Activated T-cell treated with anti-CD3 and anti-CD28 coated beads for 1 hour (primary cell): ENCODE results near the gene HSPA5.
"Not testable (repeated sequence)": the region's sequence is repeated elsewhere in the genome, so short reads cannot be mapped to it uniquely, and the experiment has no call there.

Experiments used
- DNase-seq: peaks from one replicate; pipeline ENCODE4 v3.0.0-alpha.2; 2020; ENCODE audit warnings: low read depth

HSPA5 gene

DNA sequence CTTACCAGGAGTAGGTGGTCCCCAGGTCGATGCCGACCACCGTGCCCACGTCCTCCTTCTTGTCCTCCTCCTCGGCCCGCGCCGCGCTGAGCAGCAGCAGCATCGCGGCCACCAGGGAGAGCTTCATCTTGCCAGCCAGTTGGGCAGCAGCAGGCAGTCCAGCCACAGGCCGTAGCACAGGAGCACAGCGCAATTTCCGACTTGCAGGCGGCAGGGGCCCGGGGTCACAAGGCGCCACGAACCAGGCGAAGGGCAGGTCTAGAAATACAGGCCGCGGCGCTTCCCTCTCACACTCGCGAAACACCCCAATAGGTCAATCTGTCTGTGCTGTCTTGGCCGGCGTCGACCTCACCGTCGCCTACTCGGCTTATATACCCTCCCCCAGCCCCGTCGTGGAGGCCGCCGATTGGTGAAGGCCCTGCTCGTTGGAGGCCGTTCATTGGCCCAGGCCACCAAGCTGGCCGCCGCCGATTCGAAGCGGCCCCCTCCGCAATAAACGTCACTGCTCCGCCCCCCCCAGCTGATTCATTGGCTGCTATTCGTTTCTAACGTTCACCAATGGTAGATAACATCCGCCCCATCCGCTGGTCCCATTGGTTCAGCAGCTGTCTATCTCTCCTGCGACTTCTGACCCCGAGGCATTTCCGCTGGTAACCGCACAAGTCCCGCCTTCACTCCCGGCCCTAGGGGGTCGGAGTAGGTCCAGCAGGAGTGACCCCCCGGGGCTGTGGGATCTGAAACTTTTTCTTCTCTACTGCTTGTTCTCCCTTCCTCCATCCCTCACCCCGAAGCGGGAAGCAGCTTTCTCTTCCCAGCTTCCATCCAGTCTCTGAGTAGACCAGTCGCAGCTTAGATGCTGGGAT is at the start of gene HSPA5:
HSPA5 (minus strand) TSS at position 344 of the 863 bp plus-strand sequence; CDS start at position 127, 217 bp downstream.
- DNase-seq = peak; percentile 97

DNA sequence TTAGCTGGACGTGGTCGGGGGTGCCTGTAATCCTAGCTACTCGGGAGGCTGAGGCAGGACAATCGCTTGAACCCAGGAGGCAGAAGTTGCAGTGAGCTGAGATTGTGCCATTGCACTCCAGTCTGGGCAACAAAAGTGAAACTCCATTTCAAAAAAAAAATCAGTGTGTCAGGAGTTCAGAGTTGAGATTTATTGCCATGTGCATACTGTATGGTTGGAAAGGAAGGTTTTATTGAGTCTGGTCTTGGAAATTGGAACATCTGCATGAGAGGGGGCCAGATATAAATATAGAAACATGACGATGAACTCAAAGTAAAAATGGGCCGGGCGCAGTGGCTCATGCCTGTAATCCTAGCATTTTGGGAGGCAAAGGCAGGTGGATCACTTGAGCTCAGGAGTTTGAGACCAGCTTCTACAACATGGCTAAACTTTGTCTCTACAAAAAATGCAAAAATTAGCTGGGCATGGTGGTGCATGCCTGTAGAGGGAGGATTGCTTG is 45.8 kb upstream of the HSPA5 start:
- DNase-seq = not testable (repeated sequence)

DNA sequence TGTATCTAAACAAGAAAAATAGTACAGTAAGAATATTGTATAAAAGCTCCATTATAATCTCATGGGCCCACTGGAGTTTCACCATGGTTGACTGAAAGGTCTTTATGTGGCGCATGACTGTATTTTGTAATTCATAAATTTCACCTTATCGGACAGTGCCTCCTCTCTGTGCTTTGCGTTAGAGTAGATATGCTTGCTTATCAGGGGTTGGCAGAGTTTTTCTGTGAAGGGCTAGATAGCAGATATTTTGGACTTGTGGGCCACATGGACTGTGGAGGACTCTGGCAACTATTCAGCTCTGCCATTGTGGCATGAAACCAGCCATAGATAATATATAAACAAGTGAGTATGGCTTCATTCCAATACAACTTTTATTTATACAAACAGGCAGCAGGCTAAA is 43.7 kb upstream of the HSPA5 start:
- DNase-seq = no peak

DNA sequence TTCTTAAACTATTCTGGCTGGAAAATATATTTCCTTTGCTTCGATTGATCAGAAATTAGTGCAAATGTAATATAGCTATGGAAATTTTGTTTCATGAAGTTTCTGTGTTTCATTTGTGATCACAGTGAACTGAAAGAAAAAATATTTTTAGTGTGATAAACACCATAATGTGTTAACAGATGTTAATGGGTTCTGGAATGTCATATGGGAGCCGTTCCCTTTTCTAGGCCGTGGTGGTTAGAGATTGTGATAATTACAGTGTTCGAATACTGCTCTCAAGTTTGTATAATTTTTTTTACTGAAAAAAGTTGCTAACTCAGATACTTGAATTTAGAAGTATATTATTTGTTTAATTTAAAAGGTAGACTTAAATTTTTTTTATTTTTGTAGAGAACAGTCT is 39.8 kb upstream of the HSPA5 start:
- no peak for DNase-seq

DNA sequence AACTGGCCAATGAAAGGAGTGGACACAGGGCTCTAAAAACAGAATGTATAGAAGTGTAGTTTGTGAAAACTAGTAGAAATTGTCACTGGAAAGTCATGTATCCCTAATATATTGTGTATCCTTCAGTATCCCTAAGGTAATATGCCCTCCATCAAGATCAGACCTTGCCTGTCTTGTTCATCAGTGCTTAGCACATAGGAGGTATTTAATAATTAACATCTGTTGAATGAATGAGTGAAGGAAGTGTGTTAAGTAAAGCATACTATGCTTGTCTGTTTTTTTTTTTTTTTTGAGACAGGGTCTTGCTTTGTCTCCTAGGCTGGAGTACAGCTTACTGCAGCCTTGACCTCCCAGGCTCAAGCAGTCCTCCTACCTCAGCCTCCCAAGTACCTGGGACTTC is 36.3 kb upstream of the HSPA5 start:
- DNase-seq = no peak

DNA sequence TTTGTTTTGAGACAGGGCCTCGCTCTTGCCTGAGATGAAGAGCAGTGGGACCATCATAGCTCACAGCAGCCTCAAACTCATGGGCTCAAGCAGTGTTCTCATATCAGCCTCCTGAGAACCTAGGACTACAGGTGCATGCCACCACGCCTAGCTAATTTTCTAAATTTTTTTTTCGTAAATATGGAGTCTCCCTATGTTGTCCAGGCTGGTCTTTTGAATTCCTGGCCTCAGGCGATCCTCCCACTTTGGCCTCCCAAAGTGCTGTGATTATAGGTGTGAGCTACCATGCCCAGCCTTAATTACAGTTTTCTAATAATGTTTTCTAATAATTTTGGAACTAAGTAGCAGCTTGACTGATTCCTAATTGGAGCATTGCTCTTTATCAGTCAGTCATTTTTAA is 35.6 kb upstream of the HSPA5 start:
- DNase-seq = no peak

DNA sequence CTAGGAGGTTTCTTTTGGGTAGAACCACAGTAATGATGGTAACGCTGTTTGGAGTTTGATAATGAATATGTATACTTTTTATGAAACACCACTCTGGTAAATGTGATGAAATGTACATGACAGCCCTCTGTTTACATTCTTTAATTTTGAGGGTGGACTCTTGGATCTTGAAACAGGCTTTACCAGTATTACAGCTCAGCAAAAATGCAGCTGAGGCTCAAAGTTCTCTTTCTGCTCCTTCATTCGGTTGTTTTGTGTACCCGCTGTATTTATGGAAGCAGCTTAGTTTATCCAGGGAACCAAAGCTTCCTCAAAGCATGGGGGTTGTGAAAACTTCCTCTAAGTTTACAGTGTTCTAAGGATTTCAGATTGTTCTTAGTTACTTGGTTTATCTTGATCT is 31.6 kb upstream of the HSPA5 start:
- DNase-seq = no peak

DNA sequence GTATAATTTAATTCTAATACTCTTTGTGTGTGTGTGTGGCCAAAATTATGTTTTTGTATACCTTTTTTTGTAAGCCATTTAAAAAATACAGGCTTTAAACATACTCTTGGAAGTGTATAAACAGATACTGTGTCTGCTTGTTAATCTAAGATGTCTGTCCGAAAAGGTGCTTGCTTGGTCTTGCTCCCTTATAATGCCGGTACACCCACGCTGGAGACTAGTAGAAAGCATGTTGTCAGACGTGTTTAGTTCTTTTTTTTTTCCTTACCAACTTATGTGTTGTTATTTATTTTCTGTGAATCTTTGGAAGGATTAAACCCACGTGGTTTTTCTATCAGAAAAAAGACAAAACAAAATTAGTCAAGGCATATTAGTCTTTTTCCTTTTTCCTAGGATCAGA is 29.9 kb upstream of the HSPA5 start:
- no peak for DNase-seq

DNA sequence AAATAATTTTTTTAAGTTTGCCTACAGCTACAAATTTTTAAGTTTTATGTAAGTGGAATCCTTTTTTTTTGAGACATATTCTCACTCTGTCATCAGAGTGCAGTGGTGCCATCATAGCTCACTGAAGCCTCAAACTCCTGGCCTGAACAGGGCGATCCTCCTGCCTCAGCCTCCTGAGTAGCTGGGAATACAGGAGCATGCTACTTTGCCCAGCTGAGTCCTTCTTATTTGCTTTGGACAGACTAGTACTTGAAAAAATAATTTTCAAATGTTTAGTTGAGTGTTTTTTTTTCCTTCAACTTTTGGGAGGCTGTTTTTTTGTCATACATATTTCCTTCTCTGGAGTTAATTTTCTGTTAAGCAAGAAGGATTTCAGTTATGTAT is 27.9 kb upstream of the HSPA5 start:
- DNase-seq = no peak

DNA sequence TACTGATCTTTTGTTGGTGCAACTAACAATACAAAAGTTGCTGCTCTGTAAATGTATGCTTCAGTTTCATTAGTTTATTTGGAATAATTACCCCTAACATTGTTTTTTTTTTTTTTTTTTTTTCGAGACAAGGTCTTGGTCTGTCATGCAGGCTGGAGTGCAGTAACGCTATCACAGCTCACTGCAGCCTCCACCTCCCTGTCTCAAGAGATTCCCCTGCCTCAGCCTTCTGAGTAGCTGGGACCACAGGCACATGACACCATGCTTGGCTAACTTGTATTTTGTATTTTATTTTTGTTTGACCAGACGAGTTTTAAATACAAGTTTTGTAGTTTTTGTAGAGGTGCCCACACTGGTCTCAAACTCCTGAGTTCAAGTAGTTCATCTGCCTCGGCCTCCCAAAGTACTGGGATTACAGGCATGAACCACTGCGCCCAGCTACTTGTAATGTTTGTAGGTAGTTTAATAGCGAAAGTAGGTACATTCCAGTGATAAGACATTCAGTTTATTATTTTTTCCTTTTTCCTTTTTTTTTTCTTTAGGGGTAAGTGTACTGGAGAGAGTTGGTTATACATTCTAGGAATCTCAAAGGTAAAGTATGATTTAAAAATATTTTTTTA is 27.4 kb upstream of the HSPA5 start:
- no peak for DNase-seq

DNA sequence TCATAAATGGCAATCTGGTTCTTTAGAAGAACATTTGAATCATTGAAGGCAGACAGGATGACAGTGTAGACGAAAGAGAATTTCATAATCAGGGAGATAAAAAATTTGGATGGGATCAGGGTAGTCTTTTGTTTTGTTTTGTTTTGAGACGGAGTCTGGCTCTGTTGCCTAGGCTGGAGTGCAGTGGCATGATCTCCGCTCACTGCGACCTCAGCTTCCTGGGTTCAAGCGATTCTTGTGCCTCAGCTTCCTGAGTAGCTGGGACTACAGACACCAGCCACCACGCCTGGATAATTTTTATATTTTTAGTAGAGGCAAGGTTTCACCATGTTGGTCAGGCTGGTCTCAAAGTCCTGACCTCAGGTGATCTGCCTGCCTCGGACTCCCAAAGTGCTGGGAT is 22.9 kb upstream of the HSPA5 start:
- not testable (repeated sequence) for DNase-seq

DNA sequence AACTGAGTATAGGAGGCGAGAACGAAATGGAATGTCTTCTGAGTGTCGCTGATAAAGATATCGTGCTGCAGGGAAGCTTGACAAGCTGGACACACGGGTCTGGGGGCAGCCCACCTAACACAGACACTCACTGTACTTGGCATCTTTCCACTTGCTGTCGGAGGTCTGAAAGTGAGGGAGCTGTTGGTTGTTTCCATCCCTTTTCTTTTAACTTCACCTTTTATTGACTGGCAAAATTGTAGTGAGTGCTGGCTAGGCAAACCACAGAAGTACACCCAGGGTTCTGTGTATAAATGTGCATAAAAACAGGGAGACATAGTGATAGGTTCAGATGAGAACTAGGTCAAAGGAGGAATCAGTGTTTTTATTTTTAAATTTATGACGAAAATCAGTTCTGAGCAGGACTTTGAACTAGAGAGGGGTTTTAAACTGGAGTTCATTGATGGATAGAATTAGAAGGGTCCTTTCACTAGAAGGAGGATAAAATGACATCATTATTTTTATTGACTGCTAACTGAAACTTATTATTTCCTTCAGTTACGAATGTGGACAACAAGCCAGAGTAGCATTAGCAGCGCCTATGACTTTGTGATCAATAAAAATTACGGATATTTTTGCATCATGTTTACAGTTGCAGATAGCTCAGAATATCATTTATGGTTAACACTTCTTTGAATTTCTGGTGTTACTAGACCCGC is 21.3 kb upstream of the HSPA5 start:
- DNase-seq = no peak

DNA sequence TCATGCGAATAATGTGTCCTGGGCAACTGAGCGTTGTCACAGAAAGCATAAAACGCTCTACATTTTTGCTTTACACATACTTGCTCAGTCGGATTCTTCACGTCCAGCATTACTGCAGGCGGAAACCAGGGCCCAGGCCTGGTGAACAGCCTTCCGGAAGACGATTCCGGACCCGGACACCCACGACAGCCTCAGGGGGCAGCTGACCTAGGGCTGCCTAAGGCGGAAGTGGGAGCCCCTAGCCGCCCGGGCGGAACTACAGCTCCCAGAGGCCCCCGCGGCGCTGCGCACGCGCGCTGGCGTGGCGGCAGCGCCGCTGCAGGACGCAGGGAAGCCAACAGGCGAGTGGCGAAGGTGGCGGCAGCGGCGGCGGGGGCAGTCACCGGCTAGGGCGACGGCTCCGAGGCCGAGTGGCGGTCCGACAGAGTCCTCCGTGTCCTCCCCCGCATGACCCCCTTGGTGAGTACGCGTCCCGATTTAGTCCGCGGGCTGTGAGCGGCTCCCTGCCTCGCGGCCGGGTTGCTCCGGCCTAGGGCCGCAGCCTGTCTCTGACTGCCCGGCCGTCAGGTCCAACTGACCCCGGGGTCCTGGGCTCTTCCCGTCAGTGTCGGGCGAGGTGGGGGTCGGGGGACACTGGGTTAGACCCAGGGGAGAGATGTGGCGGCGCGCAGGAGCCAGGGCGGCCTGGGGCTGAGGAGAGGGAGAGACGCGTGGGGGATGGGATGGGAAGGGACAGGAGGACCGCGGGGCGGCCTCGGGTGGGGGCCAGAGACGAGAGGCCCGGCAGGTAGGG is 20.6 kb upstream of the HSPA5 start, which contains the start of gene GAPVD1:
GAPVD1 (plus strand) TSS at position 326 of the 793 bp plus-strand sequence. CDS start 37,096 bp downstream, outside the sequence.
- peak; percentile 76 for DNase-seq

DNA sequence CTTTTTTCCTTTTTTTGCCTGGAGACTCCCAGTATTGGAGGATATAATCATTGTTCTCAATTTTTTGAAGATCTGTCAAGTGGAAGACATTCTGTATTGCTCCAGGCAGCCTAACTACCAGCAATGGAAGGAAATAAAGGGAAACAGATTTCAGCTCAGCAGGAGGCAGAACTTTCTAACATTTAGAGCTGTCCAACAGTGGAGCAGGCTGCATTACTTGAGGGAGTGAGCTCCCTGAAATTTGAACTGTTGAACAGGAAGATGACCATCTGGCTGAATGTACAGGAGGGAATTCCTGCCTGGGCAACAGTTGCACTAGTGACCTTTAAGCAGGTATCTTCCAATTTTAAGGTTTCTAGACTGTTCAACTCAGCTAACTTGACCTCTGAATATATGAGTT is 19.4 kb upstream of the HSPA5 start:
- no peak for DNase-seq

DNA sequence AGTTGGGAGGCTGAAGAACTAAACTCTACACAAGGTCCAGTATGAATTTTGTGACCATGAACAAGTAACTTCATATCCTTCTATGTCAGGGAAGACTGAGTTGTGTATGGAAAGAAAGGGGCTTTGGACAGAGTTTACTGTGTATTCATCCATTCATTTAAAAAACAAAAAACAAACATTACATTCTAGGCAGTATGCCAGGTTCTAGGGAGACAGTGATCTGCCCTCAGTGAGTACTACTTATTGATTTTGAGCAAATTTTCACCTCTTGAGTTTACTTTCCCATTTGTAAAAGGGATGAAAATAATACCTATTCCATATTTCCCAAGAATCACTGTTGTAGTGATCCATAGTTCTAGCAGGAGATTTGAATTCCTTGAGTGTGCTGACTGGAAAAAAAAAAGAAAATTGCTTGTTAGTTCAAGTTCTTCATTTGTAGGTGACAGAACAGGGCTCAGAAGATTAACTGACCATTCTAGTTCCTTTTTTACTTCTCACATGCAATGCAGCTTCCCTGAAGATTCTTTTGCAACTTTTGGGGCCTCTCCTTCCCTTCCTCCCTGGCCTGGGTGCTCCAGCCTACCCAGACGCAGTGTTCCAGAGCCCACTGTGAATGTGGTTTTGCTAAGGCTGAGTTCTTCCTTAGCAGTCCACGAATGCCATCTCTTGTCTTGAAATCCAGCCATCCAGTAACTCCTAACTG is 17.8 kb upstream of the HSPA5 start:
- no peak for DNase-seq

DNA sequence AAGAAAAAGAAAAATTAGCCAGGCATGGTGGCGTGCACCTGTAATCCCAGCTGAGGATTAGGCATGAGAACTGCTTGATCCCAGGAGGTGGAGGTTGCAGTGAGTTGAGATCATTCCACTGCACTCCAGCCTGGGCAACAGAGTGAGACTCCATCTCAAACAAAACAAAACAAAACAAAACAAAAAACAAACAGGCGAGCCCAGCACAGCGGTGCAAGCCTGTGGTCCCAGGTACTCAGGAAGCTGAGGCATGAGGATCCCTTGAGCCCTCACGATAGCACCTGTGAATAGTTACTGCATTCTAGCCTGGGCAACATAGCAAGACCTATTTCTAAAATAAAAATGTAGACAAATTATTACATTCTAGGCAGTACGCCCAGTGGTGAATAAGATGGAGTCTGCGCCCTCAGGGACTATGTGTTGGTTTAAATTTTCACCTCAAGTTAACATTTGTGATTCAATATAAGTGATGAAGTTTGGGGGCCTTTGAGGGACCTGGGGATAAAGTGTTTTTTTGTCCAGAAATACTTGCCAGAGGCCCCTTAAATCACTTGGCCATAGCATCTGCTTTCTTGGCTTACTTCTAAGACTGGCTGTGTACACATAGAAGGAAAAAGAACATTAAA is 17.1 kb upstream of the HSPA5 start:
- DNase-seq = no peak

DNA sequence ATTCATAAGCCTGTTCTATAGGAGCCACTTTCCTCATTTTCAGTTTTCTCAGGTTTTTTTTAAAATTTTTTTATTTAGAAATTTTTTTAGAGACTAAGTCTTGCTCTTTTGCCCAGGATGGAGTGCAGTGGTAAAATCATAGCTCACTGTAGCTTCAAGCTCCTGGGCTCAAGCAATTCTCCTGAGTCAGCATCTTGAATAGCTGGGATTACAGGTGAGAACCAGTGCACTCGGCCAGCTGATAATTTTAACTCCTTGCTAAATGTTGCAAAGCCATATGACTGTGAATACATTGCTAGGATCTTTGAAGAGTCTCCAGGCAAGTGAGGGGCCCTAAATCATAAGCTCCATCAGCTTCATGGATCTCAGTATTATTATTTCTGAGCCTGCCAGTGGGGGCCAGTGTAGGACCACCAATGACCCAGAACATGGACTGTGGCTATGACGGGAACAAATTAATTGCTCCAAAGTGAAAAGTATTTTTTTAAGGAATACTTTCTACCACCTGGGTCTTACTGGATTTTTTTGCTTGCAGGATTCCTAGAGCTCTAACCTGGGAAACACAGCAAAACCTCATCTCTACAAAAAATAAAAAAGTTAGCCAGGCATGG is 14.7 kb upstream of the HSPA5 start:
- no peak for DNase-seq

DNA sequence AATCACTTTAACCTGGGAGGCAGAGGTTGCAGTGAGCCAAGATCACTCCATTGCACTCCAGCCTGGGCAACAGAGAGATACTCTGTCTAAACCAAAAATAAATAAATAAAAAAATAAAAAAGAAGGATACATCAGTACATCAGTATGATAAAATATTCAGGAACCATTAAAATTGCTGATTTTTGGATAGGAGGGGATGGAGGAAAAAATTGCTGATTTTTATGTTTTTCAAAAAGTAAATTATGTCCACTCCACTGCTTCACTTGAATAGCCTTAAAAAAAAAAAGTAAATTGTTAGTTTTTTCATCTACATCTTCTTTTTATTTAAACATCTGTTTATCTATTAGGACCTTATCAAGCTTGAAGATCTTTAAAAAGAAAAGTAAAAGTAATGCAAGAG is 13.1 kb upstream of the HSPA5 start:
- DNase-seq = no peak

DNA sequence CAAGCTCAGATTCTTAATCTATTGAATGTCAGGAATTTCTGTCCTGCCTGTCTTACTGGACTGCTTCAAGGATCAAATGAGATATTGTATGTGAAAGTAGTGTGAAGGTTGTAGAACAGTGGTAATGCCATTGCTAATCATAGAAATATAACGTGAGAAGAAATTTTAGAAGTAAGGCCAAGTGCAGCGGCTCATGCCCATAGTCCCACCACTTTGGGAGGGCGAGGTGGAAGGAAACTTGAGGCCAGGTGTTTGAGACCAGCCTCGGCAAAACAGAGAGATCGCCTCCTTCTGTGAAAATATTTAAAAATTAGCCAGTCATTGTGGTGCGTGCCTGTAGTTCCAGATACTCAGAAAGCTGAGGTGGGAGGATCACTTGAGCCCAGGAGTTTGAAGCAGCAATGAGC is 5.1 kb upstream of the HSPA5 start:
- DNase-seq = no peak

DNA sequence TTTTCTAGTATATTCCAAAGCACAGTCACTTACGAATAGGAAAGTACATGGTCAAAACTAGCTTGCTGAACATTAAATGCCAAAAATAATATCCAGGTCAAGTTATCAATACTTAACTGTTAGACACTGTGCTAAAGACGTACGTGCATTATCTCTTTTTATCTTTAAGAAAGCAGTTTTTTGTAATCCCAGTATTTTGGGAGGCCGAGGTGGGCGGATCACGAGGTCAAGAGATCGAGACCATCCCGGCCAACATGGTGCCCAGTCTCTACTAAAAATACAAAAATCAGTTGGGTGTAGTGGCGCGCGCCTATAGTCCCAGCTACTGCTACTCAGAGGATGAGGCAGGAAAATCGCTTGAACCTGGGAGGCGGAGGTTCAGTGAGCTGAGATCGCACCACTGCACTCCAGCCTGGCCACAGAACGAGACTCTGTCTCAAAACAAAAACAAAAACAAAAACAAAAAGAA is 2.7 kb upstream of the HSPA5 start:
- DNase-seq = no peak
